ENCODE results near the gene ADORA1.

DNA sequence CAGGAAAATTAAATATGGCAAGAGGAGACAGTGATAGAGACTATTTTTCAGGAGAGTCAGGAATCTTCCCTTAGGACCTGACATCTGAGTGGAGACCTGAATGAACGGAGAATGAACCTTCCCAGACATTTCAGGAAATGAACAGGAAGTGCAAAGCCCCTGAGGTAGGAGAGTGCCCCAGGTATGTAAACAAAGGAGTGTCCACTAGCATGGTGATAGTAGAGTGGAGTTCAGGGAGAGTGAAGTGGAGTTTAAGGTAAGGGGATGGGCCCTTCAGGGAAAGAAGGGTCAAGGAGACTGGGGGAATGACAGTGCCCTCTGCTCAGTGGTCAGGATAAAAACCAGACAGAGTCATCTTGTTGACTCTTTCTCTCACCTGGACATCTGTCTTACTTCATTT, 28.8 kb downstream of the ADORA1 start:
- TF ChIP-seq FOXM1 (IDR thresholded peaks at IDR 0.05; ENCODE audit: borderline replicate concordance, low read depth): no peak
- TF ChIP-seq EP300 (IDR thresholded peaks at IDR 0.05; ENCODE audit: borderline replicate concordance): no peak
- no peak for TF ChIP-seq TAF1 (IDR thresholded peaks at IDR 0.05; ENCODE audit: low read depth)
- no peak for TF ChIP-seq EGR1 (IDR thresholded peaks at IDR 0.05)
- TF ChIP-seq, protein P1, sequence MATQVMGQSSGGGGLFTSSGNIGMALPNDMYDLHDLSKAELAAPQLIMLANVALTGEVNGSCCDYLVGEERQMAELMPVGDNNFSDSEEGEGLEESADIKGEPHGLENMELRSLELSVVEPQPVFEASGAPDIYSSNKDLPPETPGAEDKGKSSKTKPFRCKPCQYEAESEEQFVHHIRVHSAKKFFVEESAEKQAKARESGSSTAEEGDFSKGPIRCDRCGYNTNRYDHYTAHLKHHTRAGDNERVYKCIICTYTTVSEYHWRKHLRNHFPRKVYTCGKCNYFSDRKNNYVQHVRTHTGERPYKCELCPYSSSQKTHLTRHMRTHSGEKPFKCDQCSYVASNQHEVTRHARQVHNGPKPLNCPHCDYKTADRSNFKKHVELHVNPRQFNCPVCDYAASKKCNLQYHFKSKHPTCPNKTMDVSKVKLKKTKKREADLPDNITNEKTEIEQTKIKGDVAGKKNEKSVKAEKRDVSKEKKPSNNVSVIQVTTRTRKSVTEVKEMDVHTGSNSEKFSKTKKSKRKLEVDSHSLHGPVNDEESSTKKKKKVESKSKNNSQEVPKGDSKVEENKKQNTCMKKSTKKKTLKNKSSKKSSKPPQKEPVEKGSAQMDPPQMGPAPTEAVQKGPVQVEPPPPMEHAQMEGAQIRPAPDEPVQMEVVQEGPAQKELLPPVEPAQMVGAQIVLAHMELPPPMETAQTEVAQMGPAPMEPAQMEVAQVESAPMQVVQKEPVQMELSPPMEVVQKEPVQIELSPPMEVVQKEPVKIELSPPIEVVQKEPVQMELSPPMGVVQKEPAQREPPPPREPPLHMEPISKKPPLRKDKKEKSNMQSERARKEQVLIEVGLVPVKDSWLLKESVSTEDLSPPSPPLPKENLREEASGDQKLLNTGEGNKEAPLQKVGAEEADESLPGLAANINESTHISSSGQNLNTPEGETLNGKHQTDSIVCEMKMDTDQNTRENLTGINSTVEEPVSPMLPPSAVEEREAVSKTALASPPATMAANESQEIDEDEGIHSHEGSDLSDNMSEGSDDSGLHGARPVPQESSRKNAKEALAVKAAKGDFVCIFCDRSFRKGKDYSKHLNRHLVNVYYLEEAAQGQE (IDR thresholded peaks at IDR 0.05; ENCODE audit: low read depth): no peak

All from Ishikawa (cell line).